Erythroblast (primary cell): ENCODE measurements around the gene MAP2.

Experiments
- GATA1 ChIP-seq: IDR thresholded peaks from 2 replicates; pipeline ENCODE4 v1.6.1; 2011; ENCODE audit warnings: low read depth, mild to moderate bottlenecking, control low read depth, low read length, moderate library complexity
- POLR2A ChIP-seq: IDR thresholded peaks from 2 replicates; pipeline ENCODE4 v1.6.1; 2011; ENCODE audit warnings: mild to moderate bottlenecking, low read length

DNA sequence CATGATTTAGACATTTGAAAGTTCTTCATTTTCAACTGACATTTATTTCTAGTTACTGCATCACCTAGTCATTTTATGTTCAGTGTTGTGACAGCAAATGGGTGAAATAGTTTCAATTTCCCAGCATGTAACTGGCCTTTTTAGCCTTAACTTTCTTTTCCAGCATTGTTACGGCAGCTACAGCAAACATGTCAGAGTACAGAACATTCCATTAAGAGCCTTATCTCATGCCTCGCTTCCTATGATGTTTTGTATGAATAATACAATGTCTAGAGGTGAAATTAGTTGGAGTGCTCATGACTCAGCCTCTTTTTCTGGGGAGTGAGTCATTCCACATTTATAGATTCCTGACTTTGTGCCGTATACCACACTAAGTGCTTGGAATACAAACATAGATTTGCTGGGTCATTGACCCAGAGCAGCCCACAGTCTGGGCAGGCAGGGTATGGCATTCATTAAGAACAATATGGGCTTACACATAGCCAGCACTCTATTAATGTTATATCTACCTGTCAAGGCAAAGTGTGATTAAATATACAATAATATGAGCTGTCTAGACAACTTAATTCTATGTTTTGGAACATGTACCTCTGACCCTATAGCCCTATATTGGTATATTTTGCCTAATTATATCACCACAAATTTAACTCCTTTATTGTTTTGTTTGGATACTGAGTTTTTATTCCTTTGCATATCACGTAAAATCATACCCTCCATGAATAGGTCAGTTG, 72.2 kb downstream of the MAP2 start:
- TF ChIP-seq POLR2A (no peak), GATA1 (no peak)
